GM19397 (cell line): ENCODE data around the gene HLA-DMB.
A peak's percentile ranks its signal among the peaks of the same experiment; 100 is the strongest.

Experiments used
- ATAC-seq: cut with Tn5 transposase; IDR thresholded peaks from one replicate; pipeline ENCODE4 v1.9.1; 2021; ENCODE audit warnings: mild to moderate bottlenecking, moderate library complexity; ENCODE audit not compliant: unreplicated experiment

Gene HLA-DMB

DNA sequence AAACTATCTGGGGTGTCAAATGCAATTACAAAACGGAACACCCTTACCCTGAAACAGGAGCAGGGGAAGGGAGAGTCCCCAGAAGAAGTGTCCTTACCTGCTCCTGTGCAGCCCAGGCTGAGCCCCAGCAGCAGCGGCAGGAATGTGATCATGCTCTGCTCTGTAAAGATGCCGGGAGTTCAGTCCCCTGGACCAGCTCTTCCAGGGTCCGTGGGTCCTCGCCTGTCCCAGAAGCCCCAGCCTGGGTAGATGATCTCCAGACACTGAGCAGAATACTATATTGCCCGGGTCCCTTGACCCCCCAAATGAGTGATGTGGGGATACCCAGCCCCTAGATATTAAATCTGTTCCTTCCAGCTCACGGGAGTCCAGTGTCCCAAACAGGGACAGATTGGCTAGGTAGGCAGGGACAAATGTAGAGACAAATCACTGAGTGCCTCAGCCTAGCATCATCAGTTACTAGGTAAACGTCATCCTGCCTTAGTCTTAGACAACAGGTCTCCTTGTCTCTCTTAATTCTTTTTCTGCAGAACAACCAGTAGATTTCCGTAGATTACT lies at the start of gene HLA-DMB:
Gene HLA-DMB (minus strand): TSS at position 373 of the 558 bp plus-strand sequence. CDS start 221 bp downstream, at position 152.
- ATAC-seq: peak; percentile 52

DNA sequence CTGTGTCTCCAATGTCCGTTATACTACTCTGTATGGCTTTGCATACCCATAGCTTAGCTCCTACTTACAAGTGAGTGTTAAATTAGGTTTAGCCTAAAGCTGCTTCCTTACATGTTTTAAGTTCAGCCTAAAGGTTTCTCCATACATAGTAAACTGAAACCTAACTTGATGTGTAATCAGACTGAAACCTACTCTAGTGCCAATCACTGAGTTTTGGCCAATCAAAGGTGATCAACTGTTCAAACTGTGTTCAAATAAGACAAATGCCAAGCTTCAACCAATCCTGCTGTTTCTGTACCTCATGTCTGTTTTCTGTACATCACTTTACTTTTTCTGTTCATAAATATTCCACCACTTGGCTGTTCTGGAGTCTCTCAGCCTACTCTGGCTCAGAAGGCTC lies 48.5 kb upstream of the HLA-DMB start:
- no peak for ATAC-seq

- peak; percentile 69 for ATAC-seq
These were observed 44.0 kb upstream of the HLA-DMB start for GRCh38 chr6:32984622-32985389.

DNA sequence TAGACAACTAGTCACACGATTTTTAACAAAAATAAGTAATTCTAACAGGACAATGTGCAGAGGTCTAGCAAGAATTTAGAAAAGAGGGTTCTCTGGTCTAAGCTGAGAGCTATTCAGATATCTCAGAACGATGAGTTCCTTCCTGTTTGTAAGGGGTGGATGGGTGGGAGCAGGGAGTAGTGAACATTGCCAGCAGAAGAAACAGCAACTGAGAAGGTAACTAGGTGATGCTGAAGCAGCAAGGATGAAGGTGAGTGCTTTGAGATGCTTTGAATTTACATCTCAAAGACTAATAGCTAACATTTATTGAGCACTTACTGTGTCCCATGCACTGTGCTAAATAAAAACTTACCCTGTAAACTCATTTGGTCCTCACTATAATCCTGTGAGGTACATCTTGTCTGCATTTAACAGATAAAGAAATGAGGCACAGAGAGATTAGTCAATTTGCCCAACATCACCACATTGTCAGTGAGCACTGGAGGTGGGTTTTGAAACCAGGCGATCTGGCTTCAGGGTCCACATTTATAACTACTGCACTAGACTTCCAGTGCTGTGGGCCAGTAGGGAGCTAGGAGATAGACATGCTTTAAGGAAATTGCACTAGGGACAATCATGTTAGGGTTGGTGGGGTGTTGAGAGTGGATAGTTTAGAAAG lies 43.3 kb upstream of the HLA-DMB start:
- ATAC-seq: peak; percentile 5

GRCh38 chr6:32983493-32983848 lies 42.6 kb upstream of the HLA-DMB start:
- ATAC-seq: no peak

GRCh38 chr6:32982702-32983492 lies 42.1 kb upstream of the HLA-DMB start:
- ATAC-seq: no peak

- ATAC-seq: no peak
These were observed 41.4 kb upstream of the HLA-DMB start for GRCh38 chr6:32982084-32982701.

- ATAC-seq: no peak
These were observed 39.7 kb upstream of the HLA-DMB start for GRCh38 chr6:32980488-32981038.

DNA sequence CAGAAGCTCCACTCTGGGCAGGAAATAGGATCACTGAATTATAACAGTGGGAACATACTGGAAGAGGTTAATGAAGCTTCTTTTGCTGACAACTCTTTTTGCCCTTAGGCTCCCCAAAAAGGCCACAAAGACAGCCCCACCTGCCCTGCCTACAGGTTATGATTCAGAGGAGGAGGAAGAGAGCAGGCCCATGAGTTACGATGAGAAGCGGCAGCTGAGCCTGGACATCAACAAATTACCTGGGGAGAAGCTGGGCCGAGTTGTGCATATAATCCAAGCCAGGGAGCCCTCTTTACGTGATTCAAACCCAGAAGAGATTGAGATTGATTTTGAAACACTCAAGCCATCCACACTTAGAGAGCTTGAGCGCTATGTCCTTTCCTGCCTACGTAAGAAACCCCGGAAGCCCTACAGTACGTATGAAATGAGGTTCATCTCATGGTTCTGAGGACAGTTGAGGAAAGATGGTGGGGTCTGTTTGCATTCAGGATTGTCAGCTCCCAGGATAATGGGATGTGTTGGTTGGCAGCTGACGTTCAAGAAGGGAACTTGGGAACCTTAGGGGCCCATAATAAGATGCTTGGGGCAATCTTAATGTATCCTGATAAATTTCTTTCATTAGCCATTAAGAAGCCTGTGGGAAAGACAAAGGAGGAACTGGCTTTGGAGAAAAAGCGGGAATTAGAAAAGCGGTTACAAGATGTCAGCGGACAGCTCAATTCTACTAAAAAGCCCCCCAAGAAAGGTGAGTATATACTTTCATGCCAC lies 39.1 kb upstream of the HLA-DMB start:
- no peak for ATAC-seq

GRCh38 chr6:32977953-32978324 lies 37.1 kb upstream of the HLA-DMB start:
- ATAC-seq: no peak

DNA sequence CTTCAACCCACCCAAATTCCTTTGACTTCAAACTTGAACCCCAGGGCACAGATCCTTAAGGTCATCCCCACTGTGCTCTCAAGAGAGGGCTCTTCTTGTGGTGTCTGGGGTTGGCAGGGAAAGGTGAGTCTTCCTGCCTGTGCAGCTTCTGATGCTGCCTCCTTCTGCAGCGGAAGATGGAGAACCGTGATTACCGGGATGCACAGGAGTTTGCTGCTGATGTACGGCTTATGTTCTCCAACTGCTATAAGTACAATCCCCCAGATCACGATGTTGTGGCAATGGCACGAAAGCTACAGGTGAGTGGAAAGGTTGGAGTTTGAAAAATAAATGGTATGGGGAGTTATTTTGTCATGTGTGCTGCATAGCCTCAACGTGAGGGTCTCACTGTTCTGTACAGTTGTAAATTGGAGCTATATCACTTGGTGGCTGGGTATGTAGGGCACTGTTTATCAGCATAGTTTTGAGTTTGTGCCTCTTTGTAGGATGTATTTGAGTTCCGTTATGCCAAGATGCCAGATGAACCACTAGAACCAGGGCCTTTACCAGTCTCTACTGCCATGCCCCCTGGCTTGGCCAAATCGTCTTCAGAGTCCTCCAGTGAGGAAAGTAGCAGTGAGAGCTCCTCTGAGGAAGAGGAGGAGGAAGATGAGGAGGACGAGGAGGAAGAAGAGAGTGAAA lies 36.6 kb upstream of the HLA-DMB start:
- no peak for ATAC-seq

GRCh38 chr6:32976334-32977069 lies 35.7 kb upstream of the HLA-DMB start:
- ATAC-seq: no peak

- no peak for ATAC-seq
These were observed 35.1 kb upstream of the HLA-DMB start for GRCh38 chr6:32975886-32976285.

DNA sequence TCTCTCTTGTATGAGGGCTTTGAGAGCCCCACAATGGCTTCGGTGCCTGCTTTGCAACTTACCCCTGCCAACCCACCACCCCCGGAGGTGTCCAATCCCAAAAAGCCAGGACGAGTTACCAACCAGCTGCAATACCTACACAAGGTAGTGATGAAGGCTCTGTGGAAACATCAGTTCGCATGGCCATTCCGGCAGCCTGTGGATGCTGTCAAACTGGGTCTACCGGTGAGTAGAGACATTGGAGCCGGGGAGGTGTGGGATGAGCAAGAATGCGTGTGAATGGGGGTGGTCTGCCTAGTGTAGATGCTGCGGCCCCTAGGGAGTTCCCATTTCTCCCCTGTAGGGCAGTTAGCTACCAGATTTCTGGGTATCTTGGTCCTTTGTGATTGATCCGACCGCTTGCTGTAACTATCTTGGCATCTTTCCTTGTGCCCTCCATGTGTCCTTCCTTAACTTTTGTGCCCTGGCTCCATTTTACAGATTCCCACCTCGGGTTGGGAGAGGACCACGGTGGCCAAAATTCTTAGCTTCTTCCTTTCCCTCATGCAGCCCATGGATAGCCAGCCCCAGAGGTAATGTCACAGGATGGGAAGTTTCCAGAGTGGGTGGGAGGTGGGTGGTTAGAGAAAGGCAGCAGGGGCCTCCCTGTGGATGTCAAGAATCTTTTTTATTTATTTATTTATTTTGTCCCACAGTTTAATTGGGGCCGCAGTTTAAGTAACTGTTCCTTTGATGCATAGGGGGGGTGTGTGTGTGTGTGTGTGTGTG lies 33.9 kb upstream of the HLA-DMB start:
- no peak for ATAC-seq

- ATAC-seq: no peak
These were observed 33.1 kb upstream of the HLA-DMB start for GRCh38 chr6:32974016-32974333.

DNA sequence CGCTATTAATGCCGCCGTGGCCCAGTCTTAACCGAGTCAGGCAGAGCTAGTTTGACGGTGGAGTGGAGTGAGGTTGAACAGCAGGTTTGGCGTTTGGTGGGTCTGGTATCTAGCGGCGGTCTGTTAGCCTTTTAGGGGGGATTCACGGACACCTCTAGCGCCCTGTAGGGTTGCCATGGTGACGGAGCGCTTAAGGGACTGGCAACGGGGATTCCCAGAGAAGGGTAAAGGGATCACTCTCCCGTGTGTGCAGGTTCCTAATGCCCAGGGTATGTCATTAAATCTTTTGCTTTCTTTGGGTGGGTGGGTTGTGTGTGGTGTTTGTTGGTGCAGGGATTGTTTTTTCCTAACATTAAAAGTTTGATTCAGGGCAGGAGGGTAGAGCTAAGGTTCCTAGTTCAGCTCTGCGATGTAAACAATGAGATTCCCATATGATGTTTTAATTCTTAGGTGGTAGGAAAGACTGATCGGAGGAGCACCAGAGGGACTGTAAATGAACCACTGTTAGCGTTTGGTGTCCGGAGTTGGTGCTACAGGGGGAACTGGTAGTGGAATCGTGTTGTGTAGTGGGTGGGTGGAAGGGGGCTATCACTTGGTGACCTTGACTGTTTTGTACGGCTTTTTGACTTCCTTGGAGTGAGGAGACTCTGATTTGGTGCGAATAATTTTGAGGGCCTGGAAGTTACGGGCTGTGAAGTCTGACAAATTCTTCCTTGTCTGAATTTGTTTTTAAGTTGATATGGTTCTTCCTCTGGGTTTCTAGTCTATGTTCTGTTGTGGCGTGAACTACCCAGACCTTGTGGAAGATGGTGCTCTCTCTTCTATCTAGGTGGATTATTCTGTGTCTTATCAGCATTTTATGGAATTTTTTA lies 32.6 kb upstream of the HLA-DMB start:
- ATAC-seq: no peak
